Activated CD8-positive, alpha-beta T cell treated with anti-CD3 and anti-CD28 coated beads for 36 hours (primary cell): ENCODE measurements around the gene PDK1. TPM values are rescaled to one million over a fixed set of nuclear protein-coding genes. Genes with fewer than 3 reads are reported as not detected.

Source experiments
- ATAC-seq: fragments of 200-7000 bp; cut with Tn5 transposase; one replicate; pipeline ENCODE4 v1.10.0; 2021; ENCODE audit warnings: mild to moderate bottlenecking, moderate library complexity
- CTCF ChIA-PET: fragments of 350-600 bp; sonication (Branson Sonifier 250); formaldehyde crosslinking; loops from one replicate; lab custom pipeline; 2021; ENCODE audit warnings: antibody characterized with exemption; lab: Charles Lee
- POLR2A ChIA-PET: fragments of 350-600 bp; sonication (Branson Sonifier 250); formaldehyde crosslinking; loops from one replicate; lab custom pipeline; 2021; ENCODE audit warnings: antibody characterized with exemption; lab: Charles Lee
- DNase-seq: peaks from one replicate; pipeline ENCODE4 v3.0.0-alpha.2; 2020
- H3K27ac Mint-ChIP-seq: one replicate; pipeline ENCODE4 v1.8.0; 2021; ENCODE audit warnings: mild to moderate bottlenecking, mixed read lengths
- H3K27me3 Mint-ChIP-seq: one replicate; pipeline ENCODE4 v1.8.0; 2021; ENCODE audit warnings: mixed read lengths
- H3K36me3 Mint-ChIP-seq: one replicate; pipeline ENCODE4 v1.8.0; 2021; ENCODE audit warnings: low read depth, mixed read lengths
- H3K4me1 Mint-ChIP-seq: one replicate; pipeline ENCODE4 v1.8.0; 2021; ENCODE audit warnings: low read depth, mixed read lengths
- H3K4me3 Mint-ChIP-seq: one replicate; pipeline ENCODE4 v1.8.0; 2021; ENCODE audit warnings: mild to moderate bottlenecking, moderate library complexity, mixed read lengths
- H3K9me3 Mint-ChIP-seq: one replicate; pipeline ENCODE4 v1.8.0; 2021; ENCODE audit warnings: mixed read lengths
- intact Hi-C: fragments of 100-400 bp; cut with micrococcal nuclease; formaldehyde crosslinking; loops from one replicate; pipeline ENCODE4 v1.10.0; 2022
- total RNA-seq, 2 experiments: library from RNA; stranded (reverse); gene quantifications; one replicate each; pipeline ENCODE4 v1.2.3, GENCODE V29; 2021
- TF ChIP-seq, protein P1 (sequence below): fragments of 200-600 bp; IDR thresholded peaks from one replicate; pipeline ENCODE4 v1.8.0; 2022; ENCODE audit warnings: antibody characterized with exemption, mild to moderate bottlenecking

Gene PDK1
- total RNA-seq, 2 experiments from 2014 or later = 65.8 to 70.7 TPM

GRCh38 chr2:172615727-172616261 lies 59.9 kb downstream of the PDK1 start:
- peak; percentile 58 for ATAC-seq
- H3K4me3 Mint-ChIP-seq = no peak overlapping the region
- no peak for DNase-seq
- TF ChIP-seq, protein P1, sequence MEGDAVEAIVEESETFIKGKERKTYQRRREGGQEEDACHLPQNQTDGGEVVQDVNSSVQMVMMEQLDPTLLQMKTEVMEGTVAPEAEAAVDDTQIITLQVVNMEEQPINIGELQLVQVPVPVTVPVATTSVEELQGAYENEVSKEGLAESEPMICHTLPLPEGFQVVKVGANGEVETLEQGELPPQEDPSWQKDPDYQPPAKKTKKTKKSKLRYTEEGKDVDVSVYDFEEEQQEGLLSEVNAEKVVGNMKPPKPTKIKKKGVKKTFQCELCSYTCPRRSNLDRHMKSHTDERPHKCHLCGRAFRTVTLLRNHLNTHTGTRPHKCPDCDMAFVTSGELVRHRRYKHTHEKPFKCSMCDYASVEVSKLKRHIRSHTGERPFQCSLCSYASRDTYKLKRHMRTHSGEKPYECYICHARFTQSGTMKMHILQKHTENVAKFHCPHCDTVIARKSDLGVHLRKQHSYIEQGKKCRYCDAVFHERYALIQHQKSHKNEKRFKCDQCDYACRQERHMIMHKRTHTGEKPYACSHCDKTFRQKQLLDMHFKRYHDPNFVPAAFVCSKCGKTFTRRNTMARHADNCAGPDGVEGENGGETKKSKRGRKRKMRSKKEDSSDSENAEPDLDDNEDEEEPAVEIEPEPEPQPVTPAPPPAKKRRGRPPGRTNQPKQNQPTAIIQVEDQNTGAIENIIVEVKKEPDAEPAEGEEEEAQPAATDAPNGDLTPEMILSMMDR = no peak
- H3K27me3 Mint-ChIP-seq = no peaks in the 10 kb centered on the region
- no peaks in the 10 kb centered on the region for H3K9me3 Mint-ChIP-seq
- CTCF ChIA-PET = no interaction called here
- peaks cover 18% of the 10 kb centered on the region for H3K36me3 Mint-ChIP-seq
- POLR2A ChIA-PET = no interaction called here
- intact Hi-C loops = no loop called here
- no peak overlapping the region for H3K27ac Mint-ChIP-seq
- H3K4me1 Mint-ChIP-seq = peaks cover 3% of the 10 kb centered on the region

DNA sequence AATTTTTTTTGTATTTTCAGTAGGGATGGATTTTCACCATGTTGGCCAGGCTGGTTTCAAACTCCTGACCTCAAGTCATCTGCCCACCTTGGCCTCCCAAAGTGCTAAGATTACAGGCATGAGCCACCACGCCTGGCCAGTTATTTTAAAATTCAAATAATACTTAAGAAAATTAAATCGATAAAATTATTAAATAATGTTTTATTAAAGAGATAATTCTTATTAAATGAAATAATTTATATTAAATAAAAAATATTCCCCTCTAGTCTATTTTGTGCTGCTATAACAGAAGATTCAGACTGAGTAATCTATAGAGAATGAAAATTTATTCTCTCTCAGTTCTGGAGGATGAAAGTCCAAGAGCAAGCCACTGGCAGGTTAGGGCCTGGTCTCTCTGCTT lies 61.2 kb downstream of the PDK1 start:
- Mint-ChIP-seq H3K27ac (no peak overlapping the region), H3K4me3 (no peak overlapping the region), H3K9me3 (no peaks in the 10 kb centered on the region), H3K36me3 (peaks cover 15% of the 10 kb centered on the region), H3K4me1 (peaks cover 3% of the 10 kb centered on the region), H3K27me3 (no peaks in the 10 kb centered on the region)
- no peak for ATAC-seq
- TF ChIP-seq, protein P1 = no peak
- no peak for DNase-seq
- intact Hi-C loops = no loop called here
- CTCF ChIA-PET = no interaction called here
- POLR2A ChIA-PET = no interaction called here

- no peaks in the 10 kb centered on the region for H3K9me3 Mint-ChIP-seq
- intact Hi-C loops = no loop called here
- no peak for DNase-seq
- TF ChIP-seq, protein P1 = no peak
- H3K4me1 Mint-ChIP-seq = peaks cover 2% of the 10 kb centered on the region
- no peak overlapping the region for H3K4me3 Mint-ChIP-seq
- peaks cover 19% of the 10 kb centered on the region for H3K36me3 Mint-ChIP-seq
- CTCF ChIA-PET = no interaction called here
- POLR2A ChIA-PET = no interaction called here
- ATAC-seq = no peak
- H3K27ac Mint-ChIP-seq = no peak overlapping the region
- no peaks in the 10 kb centered on the region for H3K27me3 Mint-ChIP-seq
These were observed 67.5 kb downstream of the PDK1 start for GRCh38 chr2:172623249-172623965.

DNA sequence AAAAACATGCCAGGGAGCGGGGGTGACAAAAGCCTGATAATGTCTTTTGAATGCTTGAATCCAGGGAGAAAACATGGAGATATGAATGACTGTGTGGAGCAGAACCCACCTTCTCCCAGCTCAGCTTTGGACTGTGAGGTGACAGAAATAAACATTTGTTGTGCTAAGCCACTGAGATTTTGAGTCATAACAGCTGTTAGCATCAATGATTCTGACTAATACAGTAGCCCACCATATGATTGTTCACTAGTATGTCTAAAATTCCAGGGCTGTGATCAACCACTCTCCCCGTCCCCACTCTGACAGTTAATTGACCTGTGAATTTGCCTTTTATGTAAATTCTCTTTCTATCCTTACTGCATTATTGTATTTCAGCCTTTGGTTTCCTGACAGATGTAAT lies 69.1 kb downstream of the PDK1 start:
- TF ChIP-seq, protein P1 = no peak
- Mint-ChIP-seq H3K4me3 (no peak overlapping the region), H3K27ac (no peak overlapping the region), H3K36me3 (peaks cover 29% of the 10 kb centered on the region), H3K27me3 (no peaks in the 10 kb centered on the region), H3K4me1 (peaks cover 2% of the 10 kb centered on the region), H3K9me3 (no peaks in the 10 kb centered on the region)
- no peak for ATAC-seq
- intact Hi-C loops = no loop called here
- CTCF ChIA-PET = interaction anchor here (0.8 kb wide), 1 partner anchor 9 kb away, joined by 3 read pairs; no protein-coding TSS in a partner anchor
- DNase-seq = no peak
- POLR2A ChIA-PET = no interaction called here

DNA sequence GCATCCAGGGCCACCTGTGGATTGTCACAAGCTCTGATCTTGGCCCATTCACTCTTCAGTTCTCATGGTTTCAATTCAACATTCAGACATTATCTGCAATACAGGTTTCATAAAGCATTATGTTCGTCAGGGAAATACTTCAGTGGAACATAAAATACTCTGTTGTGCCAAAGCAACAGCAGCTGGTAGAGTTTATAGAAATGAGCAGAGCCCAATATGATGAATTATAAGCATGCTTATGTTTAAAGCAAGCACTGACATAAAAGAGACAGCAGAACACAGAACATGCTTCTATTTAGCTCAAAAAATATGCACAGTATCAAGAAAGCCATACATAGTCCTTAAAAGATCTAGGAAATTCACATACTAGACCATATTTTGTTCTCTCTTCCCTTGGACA lies 71.3 kb downstream of the PDK1 start:
- Mint-ChIP-seq H3K4me1 (peaks cover 2% of the 10 kb centered on the region), H3K9me3 (no peaks in the 10 kb centered on the region), H3K27me3 (no peaks in the 10 kb centered on the region), H3K36me3 (peaks cover 29% of the 10 kb centered on the region), H3K27ac (no peak overlapping the region), H3K4me3 (no peak overlapping the region)
- CTCF ChIA-PET = interaction anchor here (0.7 to 1.6 kb wide), 2 partner anchors 20 to 33 kb away, joined by 3 to 6 read pairs; no protein-coding TSS in a partner anchor
- DNase-seq (no peak), ATAC-seq (no peak)
- POLR2A ChIA-PET = no interaction called here
- intact Hi-C loops = no loop called here
- TF ChIP-seq, protein P1 = no peak
